GM18511 (cell line): ENCODE data around the gene ATP13A2.

Source experiments
- ATAC-seq: cut with Tn5 transposase; IDR thresholded peaks from one replicate; pipeline ENCODE4 v1.9.1; 2021; ENCODE audit warnings: mild to moderate bottlenecking, moderate library complexity; ENCODE audit not compliant: unreplicated experiment

ATP13A2 gene

GRCh38 chr1:17004466-17005364 is 7.0 kb downstream of the ATP13A2 start:
- no peak for ATAC-seq

- ATAC-seq: no peak
Measured at GRCh38 chr1:17002524-17002902, 9.2 kb downstream of the ATP13A2 start.

- ATAC-seq: no peak
Measured at GRCh38 chr1:17001760-17002523, 9.8 kb downstream of the ATP13A2 start.

- ATAC-seq: no peak
Measured at GRCh38 chr1:16999863-17000262, 11.9 kb downstream of the ATP13A2 start.

- no peak for ATAC-seq
Measured at GRCh38 chr1:16998589-16998988, 13.1 kb downstream of the ATP13A2 start.

- no peak for ATAC-seq
Measured at GRCh38 chr1:16996845-16997244, 14.9 kb downstream of the ATP13A2 start.

GRCh38 chr1:16993521-16994038 is 18.1 kb downstream of the ATP13A2 start:
- ATAC-seq: no peak

- no peak for ATAC-seq
Measured at GRCh38 chr1:16992675-16993074, 19.1 kb downstream of the ATP13A2 start.

GRCh38 chr1:16992102-16992501 is 19.6 kb downstream of the ATP13A2 start:
- no peak for ATAC-seq

GRCh38 chr1:16991571-16991970 is 20.2 kb downstream of the ATP13A2 start:
- no peak for ATAC-seq

- no peak for ATAC-seq
Measured at GRCh38 chr1:16989676-16990391, 21.9 kb downstream of the ATP13A2 start.

GRCh38 chr1:16988210-16988609 is 23.5 kb downstream of the ATP13A2 start:
- ATAC-seq: no peak

GRCh38 chr1:16986962-16987361 is 24.8 kb downstream of the ATP13A2 start:
- no peak for ATAC-seq

- ATAC-seq: no peak
Measured at GRCh38 chr1:16986560-16986959, 25.2 kb downstream of the ATP13A2 start.

- ATAC-seq: no peak
Measured at GRCh38 chr1:16986113-16986512, 25.6 kb downstream of the ATP13A2 start.

GRCh38 chr1:16984717-16985116 is 27.0 kb downstream of the ATP13A2 start:
- ATAC-seq: no peak

GRCh38 chr1:16983649-16984048 is 28.1 kb downstream of the ATP13A2 start:
- ATAC-seq: no peak

GRCh38 chr1:16982902-16983301 is 28.8 kb downstream of the ATP13A2 start:
- ATAC-seq: no peak

- ATAC-seq: no peak
Measured at GRCh38 chr1:16981269-16981849, 30.4 kb downstream of the ATP13A2 start.

- no peak for ATAC-seq
Measured at GRCh38 chr1:16980473-16981268, 31.1 kb downstream of the ATP13A2 start, which contains the start of gene MFAP2. Gene MFAP2, minus strand, starts transcription at chr1:16980620. Its CDS starts 2,347 bp downstream, at chr1:16978273.
